Endodermal cell (in vitro differentiated cells): ENCODE measurements around the gene CLIP2. TPM values are rescaled to one million over a fixed set of nuclear protein-coding genes. Genes with fewer than 3 reads are reported as not detected.
A peak's percentile ranks its signal among the peaks of the same experiment; 100 is the strongest.

Experiments used
- DNase-seq: peaks from one replicate; pipeline ENCODE4 v3.0.0-alpha.2; 2017
- H3K27ac ChIP-seq: 2 replicates; pipeline ENCODE4 v1.5.1; 2013; ENCODE audit warnings: mild to moderate bottlenecking, low read depth, low read length, moderate library complexity
- H3K27me3 ChIP-seq: 2 replicates; pipeline ENCODE4 v1.6.1; 2013; ENCODE audit warnings: mild to moderate bottlenecking, low read length, moderate library complexity; ENCODE audit not compliant: insufficient read depth, control insufficient read depth, poor library complexity, severe bottlenecking
- H3K36me3 ChIP-seq: 2 replicates; pipeline ENCODE4 v1.7.0; 2013; ENCODE audit warnings: mild to moderate bottlenecking, low read length, moderate library complexity; ENCODE audit not compliant: control insufficient read depth, insufficient read depth
- H3K4me1 ChIP-seq: one replicate; pipeline ENCODE4 v1.7.0; 2013; ENCODE audit warnings: low read length; ENCODE audit not compliant: control insufficient read depth, insufficient read depth
- H3K4me3 ChIP-seq: 2 replicates; pipeline ENCODE4 v1.5.1; 2013; ENCODE audit warnings: mild to moderate bottlenecking, low read length, moderate library complexity
- H3K9ac ChIP-seq: 2 replicates; pipeline ENCODE4 v1.6.1; 2013; ENCODE audit warnings: mild to moderate bottlenecking, low read length, moderate library complexity; ENCODE audit not compliant: poor library complexity, severe bottlenecking; ENCODE audit errors: extremely low read depth
- H3K9me3 ChIP-seq: 2 replicates; pipeline ENCODE4 v1.6.1; 2013; ENCODE audit warnings: mild to moderate bottlenecking, low read length, moderate library complexity; ENCODE audit not compliant: control insufficient read depth
- H3K27ac Mint-ChIP-seq: 2 replicates; pipeline ENCODE4 v1.8.0; 2020; ENCODE audit warnings: mixed read lengths
- H3K27me3 Mint-ChIP-seq: 2 replicates; pipeline ENCODE4 v1.8.0; 2021; ENCODE audit warnings: mild to moderate bottlenecking, mixed read lengths; ENCODE audit not compliant: insufficient read depth
- H3K36me3 Mint-ChIP-seq: 2 replicates; pipeline ENCODE4 v1.8.0; 2020; ENCODE audit warnings: low read depth, mixed read lengths
- H3K4me1 Mint-ChIP-seq: 2 replicates; pipeline ENCODE4 v1.8.0; 2020; ENCODE audit warnings: mixed read lengths
- H3K4me3 Mint-ChIP-seq: 2 replicates; pipeline ENCODE4 v1.8.0; 2020; ENCODE audit warnings: mild to moderate bottlenecking, moderate library complexity, mixed read lengths
- H3K9me3 Mint-ChIP-seq: 2 replicates; pipeline ENCODE4 v1.8.0; 2020; ENCODE audit warnings: mild to moderate bottlenecking, mixed read lengths
- WGBS, 2 experiments: methylation state at CpG; one replicate each; pipeline versions ENCODE4 v1.1.5 to v1.1.7; 2013; ENCODE audit warnings: missing lambda C conversion rate in 2 of 2, mixed read lengths in 1 of 2; ENCODE audit not compliant: insufficient coverage in 1 of 2, insufficient read length in 1 of 2; 5-methylcytosine and 5-hydroxymethylcytosine counted together
- long read RNA-seq, 4 experiments: library from polyadenylated mRNA in 2 of 4; library from RNA in 1 of 4; library from capped mRNA in 1 of 4; stranded (forward) in 3 of 4; unstranded in 1 of 4; transcript quantifications; one replicate each; pipeline ENCODE4 v2.0.0, GENCODE V29; 2020 to 2021; ENCODE audit warnings: inconsistent platforms in 1 of 4
- polyA plus RNA-seq, 2 experiments: library from polyadenylated mRNA; stranded (reverse); fragments of 50-300 nt; gene quantifications; one replicate each; pipeline ENCODE4 v1.2.3, GENCODE V29; 2013
- total RNA-seq, 2 donors: library from RNA; stranded (reverse); fragmentation: NEBNext Ultra II Directional in 1 of 2; extraction: Animal tissue kit (Norgen Biotek cat#: 25700) in 1 of 2; gene quantifications; 2 replicates in 1 of 2; 3 replicates in 1 of 2; pipeline ENCODE4 v1.2.1, GENCODE V29; 2021
- TF ChIP-seq, protein P1 (sequence below): fragments of 200-600 bp; sonication (generic); conservative IDR thresholded peaks from 2 replicates; pipeline ENCODE4 v1.5.0; 2021; ENCODE audit warnings: antibody characterized with exemption, mild to moderate bottlenecking

Gene CLIP2
- total RNA-seq = 10 to 100 TPM; 44.3 to 57.2 TPM
- polyA plus RNA-seq (2013, experiment 1 of 2) = 32.1 TPM
- polyA plus RNA-seq (2013, experiment 2 of 2) = 33.9 TPM
- long read RNA-seq, experiment 1, partial matches to known transcripts = 1 of 9 reads
- long read RNA-seq, experiment 1, other reads (novel, unspliced or antisense) = 8 of 9 reads
- long read RNA-seq, experiment 2, full-length matches to known transcripts = 39 of 72 reads
- long read RNA-seq, experiment 2, partial matches to known transcripts = 21 of 72 reads
- long read RNA-seq, experiment 2, other reads (novel, unspliced or antisense) = 12 of 72 reads
- long read RNA-seq, experiment 3, partial matches to known transcripts = 6 of 10 reads
- long read RNA-seq, experiment 3, other reads (novel, unspliced or antisense) = 4 of 10 reads
- long read RNA-seq, experiment 4, partial matches to known transcripts = 0 of 1 reads
- long read RNA-seq, experiment 4, other reads (novel, unspliced or antisense) = 1 of 1 reads

DNA sequence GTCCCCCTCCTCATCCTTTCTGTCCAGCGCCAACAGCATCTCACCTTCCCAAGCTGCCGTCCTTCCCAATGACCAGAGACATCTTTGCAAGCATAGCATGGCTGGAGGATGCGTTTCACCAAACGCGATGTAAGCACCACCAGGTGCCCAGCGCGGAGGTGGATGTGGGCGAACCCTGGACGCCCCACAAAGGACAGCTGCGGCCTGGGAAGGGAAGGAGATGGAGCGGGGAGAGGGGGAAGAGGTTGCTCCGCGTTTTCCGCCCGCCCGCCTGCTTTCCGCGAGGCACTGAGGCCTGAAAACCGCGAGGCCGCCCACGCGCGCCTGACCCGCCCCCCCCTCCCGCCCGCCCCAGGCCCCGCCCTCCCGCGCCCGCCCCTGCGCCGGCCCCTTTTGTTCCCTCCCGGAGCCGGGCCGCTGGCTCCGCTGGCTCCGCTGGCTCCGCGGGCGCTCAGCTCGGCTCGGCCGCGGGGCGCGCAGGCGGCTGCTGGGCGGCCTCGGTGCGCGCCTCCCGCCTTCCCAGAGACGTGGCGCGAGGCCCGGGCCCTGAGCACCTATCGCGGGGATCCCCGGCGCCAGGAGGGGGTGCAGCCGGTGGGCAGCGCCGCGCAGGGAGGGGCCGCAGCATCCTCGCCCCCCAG is at the start of gene CLIP2:
TSS of gene CLIP2 (plus strand) at position 390 of the 641 bp plus-strand sequence. CDS start 28,140 bp downstream, outside the sequence.
- H3K27ac Mint-ChIP-seq = peak within 1 kb of the TSS; percentile 87
- H3K9ac ChIP-seq = peak within 1 kb of the TSS; percentile 73
- peaks cover 37% of the 10 kb centered on the region for H3K4me1 Mint-ChIP-seq
- H3K9me3 Mint-ChIP-seq = no peaks in the 10 kb centered on the region
- H3K36me3 Mint-ChIP-seq = no peaks in the 10 kb centered on the region
- H3K27ac ChIP-seq = peak within 1 kb of the TSS; percentile 89
- H3K27me3 Mint-ChIP-seq = no peaks in the 10 kb centered on the region
- H3K27me3 ChIP-seq = no peaks in the 10 kb centered on the region
- WGBS, 2 experiments = 3 to 13% methylated on average over 3 to 58 of the region's 67 CpGs
- DNase-seq = peak; percentile 94
- TF ChIP-seq, protein P1, sequence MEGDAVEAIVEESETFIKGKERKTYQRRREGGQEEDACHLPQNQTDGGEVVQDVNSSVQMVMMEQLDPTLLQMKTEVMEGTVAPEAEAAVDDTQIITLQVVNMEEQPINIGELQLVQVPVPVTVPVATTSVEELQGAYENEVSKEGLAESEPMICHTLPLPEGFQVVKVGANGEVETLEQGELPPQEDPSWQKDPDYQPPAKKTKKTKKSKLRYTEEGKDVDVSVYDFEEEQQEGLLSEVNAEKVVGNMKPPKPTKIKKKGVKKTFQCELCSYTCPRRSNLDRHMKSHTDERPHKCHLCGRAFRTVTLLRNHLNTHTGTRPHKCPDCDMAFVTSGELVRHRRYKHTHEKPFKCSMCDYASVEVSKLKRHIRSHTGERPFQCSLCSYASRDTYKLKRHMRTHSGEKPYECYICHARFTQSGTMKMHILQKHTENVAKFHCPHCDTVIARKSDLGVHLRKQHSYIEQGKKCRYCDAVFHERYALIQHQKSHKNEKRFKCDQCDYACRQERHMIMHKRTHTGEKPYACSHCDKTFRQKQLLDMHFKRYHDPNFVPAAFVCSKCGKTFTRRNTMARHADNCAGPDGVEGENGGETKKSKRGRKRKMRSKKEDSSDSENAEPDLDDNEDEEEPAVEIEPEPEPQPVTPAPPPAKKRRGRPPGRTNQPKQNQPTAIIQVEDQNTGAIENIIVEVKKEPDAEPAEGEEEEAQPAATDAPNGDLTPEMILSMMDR = no peak
- peak within 1 kb of the TSS; percentile 69 for H3K4me3 Mint-ChIP-seq
- no peaks in the 10 kb centered on the region for H3K36me3 ChIP-seq
- no peaks in the 10 kb centered on the region for H3K9me3 ChIP-seq
- H3K4me3 ChIP-seq = peak within 1 kb of the TSS; percentile 88
- peaks cover 16% of the 10 kb centered on the region for H3K4me1 ChIP-seq

DNA sequence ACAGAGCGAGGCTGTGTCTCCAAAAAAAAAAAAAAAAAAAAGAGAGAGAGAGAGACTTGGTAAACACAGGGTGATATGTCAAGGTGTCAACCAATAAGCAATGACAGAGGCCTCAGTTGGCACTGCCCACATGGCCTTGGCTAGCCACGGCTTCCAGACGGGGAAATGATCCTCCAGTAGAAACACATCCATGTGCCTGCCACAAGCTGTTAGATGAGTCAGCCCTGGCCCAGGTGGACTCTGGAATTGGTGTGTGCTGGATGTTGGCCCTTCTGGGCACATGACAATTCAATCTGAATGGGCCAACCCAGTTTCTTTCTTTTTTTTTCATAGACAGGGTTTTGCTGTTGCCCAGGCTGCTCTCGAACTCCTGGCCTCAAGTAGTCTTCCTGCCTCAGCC is 48.7 kb upstream of the CLIP2 start:
- Mint-ChIP-seq H3K27me3 (no peaks in the 10 kb centered on the region), H3K4me1 (no peaks in the 10 kb centered on the region), H3K27ac (no peak overlapping the region), H3K4me3 (no peak overlapping the region), H3K9me3 (no peaks in the 10 kb centered on the region), H3K36me3 (peaks cover 56% of the 10 kb centered on the region)
- Histone ChIP-seq H3K9me3 (no peaks in the 10 kb centered on the region), H3K4me3 (no peak overlapping the region), H3K9ac (no peak overlapping the region), H3K27me3 (no peaks in the 10 kb centered on the region), H3K4me1 (no peaks in the 10 kb centered on the region), H3K27ac (no peak overlapping the region), H3K36me3 (peaks cover 82% of the 10 kb centered on the region)
- no peak for DNase-seq
- 99 to 100% methylated on average over 1 to 4 of the region's 4 CpGs for WGBS, 2 experiments
- TF ChIP-seq, protein P1 = no peak

DNA sequence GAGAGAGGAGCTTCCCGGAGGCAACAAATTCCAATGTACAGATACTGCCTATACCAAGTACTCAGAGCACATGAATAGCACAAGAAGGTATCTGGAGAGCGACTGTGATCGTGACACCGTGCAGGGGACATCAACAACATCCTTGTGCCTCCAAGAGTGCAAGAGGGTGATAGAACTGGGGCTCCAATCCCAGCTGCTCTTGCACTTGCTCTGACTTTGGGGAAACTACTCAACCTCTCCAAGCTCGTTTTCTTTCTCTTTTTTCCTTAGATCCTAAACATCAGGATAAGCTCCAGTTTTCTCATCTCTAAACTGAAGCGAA is 47.1 kb upstream of the CLIP2 start:
- Mint-ChIP-seq H3K9me3 (no peaks in the 10 kb centered on the region), H3K4me3 (no peak overlapping the region), H3K27ac (no peak overlapping the region), H3K4me1 (no peaks in the 10 kb centered on the region), H3K36me3 (peaks cover 52% of the 10 kb centered on the region), H3K27me3 (no peaks in the 10 kb centered on the region)
- WGBS, 2 experiments = 89 to 95% methylated on average over 4 to 5 of the region's 6 CpGs
- Histone ChIP-seq H3K4me1 (no peaks in the 10 kb centered on the region), H3K9me3 (no peaks in the 10 kb centered on the region), H3K36me3 (peaks cover 74% of the 10 kb centered on the region), H3K27me3 (no peaks in the 10 kb centered on the region), H3K9ac (no peak overlapping the region), H3K4me3 (no peak overlapping the region), H3K27ac (no peak overlapping the region)
- TF ChIP-seq, protein P1 = no peak
- no peak for DNase-seq
